ENCODE data around the gene MACROD2. TPM values are rescaled to one million over a fixed set of nuclear protein-coding genes. Genes with fewer than 3 reads are reported as not detected.

MACROD2 gene
- total and polyA plus RNA-seq, 2 donors (not counting 1 experiment from before 2014, with no cell fraction given): 5.3 to 6.7 TPM

GRCh38 chr20:15895560-15896084, 1900.3 kb downstream of the MACROD2 start:
- Histone ChIP-seq H3K79me2 (ENCODE audit: control insufficient read depth, insufficient read depth, low read length) (no peaks in the 10 kb centered on the region), H3K4me2 (replicated peaks; ENCODE audit: low read depth, low read length, poor library complexity, severe bottlenecking) (peak overlapping the region; percentile 48), H3K36me3 (replicated peaks in 1 of 2; ENCODE audit: control extremely low read depth in 1 of 2, control insufficient read depth in 1 of 2, extremely low read depth in 1 of 2, insufficient read depth in 2 of 2, low read length in 1 of 2) (peaks cover 1 to 4% of the 10 kb centered on the region in 2 experiments), H2AFZ (ENCODE audit: insufficient read depth, low read depth, low read length, poor library complexity, severe bottlenecking) (no peak overlapping the region), H3K27ac (ENCODE audit: low read length in 2 of 2) (no peak overlapping the region), H3K4me3 (ENCODE audit: control extremely low read depth in 1 of 5, extremely low read depth in 1 of 5, insufficient read depth in 1 of 5, low read depth in 2 of 5, low read length in 4 of 5) (no peak overlapping the region), H3K9ac (ENCODE audit: low read length) (no peak overlapping the region), H3K4me1 (ENCODE audit: control insufficient read depth in 2 of 2, insufficient read depth in 2 of 2, low read length in 2 of 2) (peaks cover 17 to 20% of the 10 kb centered on the region in 2 donors), H3K9me3 (ENCODE audit: control extremely low read depth in 1 of 3, control insufficient read depth in 2 of 3, insufficient read depth in 1 of 3, low read length in 2 of 3) (no peaks in the 10 kb centered on the region), H4K20me1 (ENCODE audit: control insufficient read depth, insufficient read depth, low read length, poor library complexity, severe bottlenecking) (no peaks in the 10 kb centered on the region), H3K27me3 (replicated peaks in 1 of 4; ENCODE audit: control extremely low read depth in 1 of 4, control insufficient read depth in 3 of 4, insufficient read depth in 4 of 4, low read length in 3 of 4) (no peaks in the 10 kb centered on the region)
- Mint-ChIP-seq H3K9me3 (ENCODE audit: insufficient read depth) (no peaks in the 10 kb centered on the region), H3K27ac (peak overlapping the region; percentile 7), H3K27me3 (no peaks in the 10 kb centered on the region), H3K4me1 (peaks cover 32% of the 10 kb centered on the region), H3K4me3 (peak overlapping the region; percentile 5)
- ChIA-PET CTCF (no interaction called here), POLR2A (no interaction called here)
- TF ChIP-seq EZH2 (IDR thresholded peaks at IDR 0.05; ENCODE audit: borderline replicate concordance, insufficient read depth, low read depth, low read length, poor library complexity, severe bottlenecking): no peak
- no peak for TF ChIP-seq CTCF (IDR thresholded peaks at IDR 0.05)
- intact Hi-C loops (cut with micrococcal nuclease): no loop called here
- peak; percentile 20 for DNase-seq
- no CpG with 5 or more reads among the region's 6 CpGs for WGBS (ENCODE audit: insufficient coverage)
- peak; percentile 36 for ATAC-seq (ENCODE audit: low read depth)

GRCh38 chr20:15899967-15900366, 1904.7 kb downstream of the MACROD2 start:
- peaks cover 0 to 2% of the 10 kb centered on the region in 2 experiments for H3K36me3 ChIP-seq (replicated peaks in 1 of 2; ENCODE audit: control extremely low read depth in 1 of 2, control insufficient read depth in 1 of 2, extremely low read depth in 1 of 2, insufficient read depth in 2 of 2, low read length in 1 of 2)
- no peak overlapping the region for H3K27ac ChIP-seq (ENCODE audit: low read length in 2 of 2)
- H3K27ac Mint-ChIP-seq: no peak overlapping the region
- WGBS (ENCODE audit: insufficient coverage): no CpG with 5 or more reads among the region's 4 CpGs
- no peaks in the 10 kb centered on the region for H3K79me2 ChIP-seq (ENCODE audit: control insufficient read depth, insufficient read depth, low read length)
- H4K20me1 ChIP-seq (ENCODE audit: control insufficient read depth, insufficient read depth, low read length, poor library complexity, severe bottlenecking): no peaks in the 10 kb centered on the region
- H3K27me3 Mint-ChIP-seq: no peaks in the 10 kb centered on the region
- H3K27me3 ChIP-seq (replicated peaks in 1 of 4; ENCODE audit: control extremely low read depth in 1 of 4, control insufficient read depth in 3 of 4, insufficient read depth in 4 of 4, low read length in 3 of 4): no peaks in the 10 kb centered on the region
- POLR2A ChIA-PET: interaction anchor here (1.2 kb wide), 1 partner anchor 41 kb away, joined by 3 read pairs; no protein-coding TSS in a partner anchor
- H2AFZ ChIP-seq (ENCODE audit: insufficient read depth, low read depth, low read length, poor library complexity, severe bottlenecking): no peak overlapping the region
- ATAC-seq (ENCODE audit: low read depth) (no peak), DNase-seq (no peak)
- no peak overlapping the region for H3K9ac ChIP-seq (ENCODE audit: low read length)
- no peak for TF ChIP-seq CTCF (IDR thresholded peaks at IDR 0.05)
- no peak for TF ChIP-seq EZH2 (IDR thresholded peaks at IDR 0.05; ENCODE audit: borderline replicate concordance, insufficient read depth, low read depth, low read length, poor library complexity, severe bottlenecking)
- peaks cover 10 to 13% of the 10 kb centered on the region in 2 donors for H3K4me1 ChIP-seq (ENCODE audit: control insufficient read depth in 2 of 2, insufficient read depth in 2 of 2, low read length in 2 of 2)
- CTCF ChIA-PET: no interaction called here
- H3K9me3 ChIP-seq (ENCODE audit: control extremely low read depth in 1 of 3, control insufficient read depth in 2 of 3, insufficient read depth in 1 of 3, low read length in 2 of 3): peaks cover 0 to 3% (median 0%) of the 10 kb centered on the region in 3 donors
- no peak overlapping the region for H3K4me3 Mint-ChIP-seq
- no peak overlapping the region for H3K4me3 ChIP-seq (ENCODE audit: control extremely low read depth in 1 of 5, extremely low read depth in 1 of 5, insufficient read depth in 1 of 5, low read depth in 2 of 5, low read length in 4 of 5)
- peaks cover 17% of the 10 kb centered on the region for H3K4me1 Mint-ChIP-seq
- H3K4me2 ChIP-seq (replicated peaks; ENCODE audit: low read depth, low read length, poor library complexity, severe bottlenecking): no peak overlapping the region
- intact Hi-C loops (cut with micrococcal nuclease): no loop called here
- H3K9me3 Mint-ChIP-seq (ENCODE audit: insufficient read depth): no peaks in the 10 kb centered on the region
